Endothelial cell of umbilical vein (primary cell): ENCODE measurements around the gene RIOK2.

Experiments used
- CTCF ChIP-seq, 2 donors: IDR thresholded peaks; 1 replicate in 1 of 2; 2 replicates in 1 of 2; pipeline ENCODE4 v1.5.1; 2011; ENCODE audit warnings: low read length in 2 of 2, mild to moderate bottlenecking in 2 of 2, moderate library complexity in 2 of 2, control low read depth in 1 of 2, inconsistent platforms in 1 of 2, low read depth in 1 of 2; ENCODE audit not compliant: insufficient read depth in 1 of 2; ENCODE audit errors: extremely low read depth in 1 of 2
- EZH2 ChIP-seq: IDR thresholded peaks from 2 replicates; pipeline ENCODE4 v1.6.1; 2012; ENCODE audit warnings: borderline replicate concordance, low read depth, mild to moderate bottlenecking, moderate library complexity, low read length, inconsistent platforms; ENCODE audit not compliant: severe bottlenecking
- JUN ChIP-seq: IDR thresholded peaks from 2 replicates; pipeline ENCODE4 v1.6.1; 2011; ENCODE audit warnings: borderline replicate concordance, low read depth; ENCODE audit not compliant: insufficient read length, insufficient read depth
- MAX ChIP-seq: IDR thresholded peaks from 2 replicates; pipeline ENCODE4 v1.6.1; 2011; ENCODE audit not compliant: insufficient read depth, insufficient read length
- MYC ChIP-seq: IDR thresholded peaks from one replicate; pipeline ENCODE4 v1.6.1; 2011; ENCODE audit warnings: mild to moderate bottlenecking, low read depth, low read length
- POLR2A ChIP-seq: IDR thresholded peaks from 2 replicates; pipeline ENCODE4 v1.6.1; 2012; ENCODE audit warnings: low read depth, mild to moderate bottlenecking, control low read depth, low read length
- POLR2AphosphoS5 ChIP-seq: IDR thresholded peaks from 2 replicates; pipeline ENCODE4 v1.6.1; 2012; ENCODE audit warnings: low read depth, mild to moderate bottlenecking, control low read depth, low read length, moderate library complexity; ENCODE audit not compliant: insufficient read depth

- TF ChIP-seq CTCF (IDR thresholded peaks at IDR 0.05; ENCODE audit: extremely low read depth in 1 of 2, insufficient read depth in 1 of 2, low read depth in 1 of 2, low read length in 2 of 2) (no peak), POLR2A (no peak), POLR2AphosphoS5 (no peak), EZH2 (no peak), MAX (no peak), JUN (no peak), MYC (no peak)
These were observed 51.1 kb downstream of the RIOK2 start for GRCh38 chr5:97131921-97132320.
